DOHH2 (cell line): ENCODE data around the gene ZNF317.

Experiments used
- CTCF ChIP-seq: fragments of 200-600 bp; sonication (generic); IDR thresholded peaks from one replicate; pipeline ENCODE4 v1.5.1; 2014; ENCODE audit warnings: antibody characterized with exemption, mild to moderate bottlenecking, low read depth, low read length; ENCODE audit not compliant: poor library complexity, severe bottlenecking
- EZH2phosphoT487 ChIP-seq: fragments of 200-600 bp; sonication (generic); IDR thresholded peaks from 2 replicates; pipeline ENCODE4 v1.6.1; 2017; ENCODE audit warnings: borderline replicate concordance, mild to moderate bottlenecking, antibody characterized with exemption, low read length, moderate library complexity, mixed read lengths

DNA sequence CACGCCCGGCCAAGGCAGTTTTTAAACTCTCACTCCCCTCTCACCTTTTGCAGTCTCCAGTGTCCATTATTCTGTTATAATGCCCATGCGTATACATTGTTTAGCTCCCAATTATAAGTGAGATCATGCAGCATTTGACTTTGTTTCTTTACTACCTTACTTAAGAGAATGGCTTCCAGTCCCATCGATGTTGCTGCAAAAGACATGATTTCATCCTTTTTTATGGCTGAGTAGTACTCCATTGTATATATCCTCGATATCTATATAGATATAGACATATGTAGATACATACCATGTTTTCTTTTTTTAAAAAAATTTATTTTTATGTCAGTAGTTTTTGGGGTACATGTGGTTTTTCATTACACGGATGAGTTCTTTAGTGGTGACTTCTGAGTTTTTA lies 47.0 kb downstream of the ZNF317 start:
- TF ChIP-seq CTCF (no peak), EZH2phosphoT487 (no peak)
